GM12878 (cell line): ENCODE results near the gene HACD3.
"Not testable (repeated sequence)": the region's sequence is repeated elsewhere in the genome, so short reads cannot be mapped to it uniquely, and the experiment has no call there.

Source experiments
- CHD2 ChIP-seq: IDR thresholded peaks from 2 replicates; pipeline ENCODE4 v1.6.1; 2011; ENCODE audit warnings: low read depth, low read length, improper control_type of control experiment, borderline replicate concordance
- MEF2B ChIP-seq: fragments of 450-650 bp; IDR thresholded peaks from 2 replicates; pipeline ENCODE4 v1.6.1; 2018; ENCODE audit warnings: mild to moderate bottlenecking, moderate library complexity; ENCODE audit not compliant: partially characterized antibody, poor library complexity, severe bottlenecking
- POLR2A ChIP-seq: IDR thresholded peaks from 2 replicates; pipeline ENCODE4 v1.6.1; 2011; ENCODE audit warnings: low read depth, mild to moderate bottlenecking, low read length

DNA sequence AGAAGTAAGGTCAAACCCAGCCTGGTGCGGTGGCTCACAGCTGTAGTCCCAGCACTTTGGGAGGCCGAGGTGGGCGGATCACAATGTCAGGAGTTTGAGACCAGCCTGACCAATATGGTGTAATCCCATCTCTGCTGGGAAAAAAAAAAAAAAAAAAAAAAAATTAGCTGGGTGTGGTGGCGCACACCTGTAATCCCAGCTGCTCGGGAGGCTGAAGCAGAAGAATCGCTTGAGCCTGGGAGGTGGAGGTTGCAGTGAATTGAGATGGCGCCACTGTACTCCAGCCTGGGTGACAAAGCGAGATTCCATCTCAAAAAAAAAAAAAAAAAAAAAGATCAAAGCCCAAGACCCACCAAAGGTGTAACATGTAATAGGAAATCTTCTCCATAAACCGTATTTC is 19.0 kb downstream of the HACD3 start:
- not testable (repeated sequence) for TF ChIP-seq MEF2B, CHD2, POLR2A
